Thymus (tissue), 11 donors: ENCODE measurements around the gene ZDHHC14. TPM values are rescaled to one million over a fixed set of nuclear protein-coding genes. Genes with fewer than 3 reads are reported as not detected.
A peak's percentile ranks its signal among the peaks of the same experiment; 100 is the strongest.

Experiments used
- DNase-seq, 9 donors: peaks; one replicate each; pipeline ENCODE4 v3.0.0-alpha.2; 2013; ENCODE audit warnings: low spot score in 9 of 9, low read depth in 6 of 9, missing footprints in 1 of 9
- H3K27ac ChIP-seq, 2 donors: one replicate each; pipeline ENCODE4 v1.5.1; 2013; ENCODE audit warnings: control low read depth in 1 of 2, low read depth in 1 of 2, low read length in 1 of 2, mild to moderate bottlenecking in 1 of 2, moderate library complexity in 1 of 2
- H3K27me3 ChIP-seq, 2 donors: one replicate each; pipeline ENCODE4 v1.5.1; 2013; ENCODE audit warnings: low read length in 1 of 2; ENCODE audit not compliant: control insufficient read depth in 2 of 2, insufficient read depth in 1 of 2
- H3K36me3 ChIP-seq, 2 donors: one replicate each; pipeline ENCODE4 v1.5.1; 2013; ENCODE audit warnings: low read length in 1 of 2, mild to moderate bottlenecking in 1 of 2, moderate library complexity in 1 of 2; ENCODE audit not compliant: control insufficient read depth in 2 of 2, insufficient read depth in 2 of 2
- H3K4me1 ChIP-seq, 2 donors: one replicate each; pipeline ENCODE4 v1.5.1; 2013; ENCODE audit warnings: low read length in 2 of 2; ENCODE audit not compliant: control insufficient read depth in 2 of 2, insufficient read depth in 2 of 2
- H3K4me3 ChIP-seq, 2 donors: one replicate each; pipeline ENCODE4 v1.5.1; 2013; ENCODE audit warnings: low read length in 2 of 2, control low read depth in 1 of 2, mild to moderate bottlenecking in 1 of 2
- H3K9me3 ChIP-seq, 2 donors: one replicate each; pipeline ENCODE4 v1.5.1; 2013; ENCODE audit warnings: low read length in 1 of 2, mild to moderate bottlenecking in 1 of 2; ENCODE audit not compliant: control insufficient read depth in 2 of 2, insufficient read depth in 1 of 2
- WGBS: extraction: QIAGEN DNeasy Blood & Tissue Kit; methylation state at CpG from one replicate; pipeline ENCODE4 v1.1.7; 2013; 5-methylcytosine and 5-hydroxymethylcytosine counted together
- polyA plus RNA-seq: library from polyadenylated mRNA; stranded (reverse); fragments of 200-250 nt; gene quantifications from one replicate; pipeline ENCODE4 v1.2.3, GENCODE V29; 2013
- total RNA-seq: library from RNA; stranded (reverse); fragments of 120-200 nt; gene quantifications from one replicate; pipeline ENCODE4 v1.2.4, GENCODE V29; 2013
- donor health status: healthy.

ZDHHC14 gene
- total and polyA plus RNA-seq, 2 donors, result 3.4 to 7.5 TPM

DNA sequence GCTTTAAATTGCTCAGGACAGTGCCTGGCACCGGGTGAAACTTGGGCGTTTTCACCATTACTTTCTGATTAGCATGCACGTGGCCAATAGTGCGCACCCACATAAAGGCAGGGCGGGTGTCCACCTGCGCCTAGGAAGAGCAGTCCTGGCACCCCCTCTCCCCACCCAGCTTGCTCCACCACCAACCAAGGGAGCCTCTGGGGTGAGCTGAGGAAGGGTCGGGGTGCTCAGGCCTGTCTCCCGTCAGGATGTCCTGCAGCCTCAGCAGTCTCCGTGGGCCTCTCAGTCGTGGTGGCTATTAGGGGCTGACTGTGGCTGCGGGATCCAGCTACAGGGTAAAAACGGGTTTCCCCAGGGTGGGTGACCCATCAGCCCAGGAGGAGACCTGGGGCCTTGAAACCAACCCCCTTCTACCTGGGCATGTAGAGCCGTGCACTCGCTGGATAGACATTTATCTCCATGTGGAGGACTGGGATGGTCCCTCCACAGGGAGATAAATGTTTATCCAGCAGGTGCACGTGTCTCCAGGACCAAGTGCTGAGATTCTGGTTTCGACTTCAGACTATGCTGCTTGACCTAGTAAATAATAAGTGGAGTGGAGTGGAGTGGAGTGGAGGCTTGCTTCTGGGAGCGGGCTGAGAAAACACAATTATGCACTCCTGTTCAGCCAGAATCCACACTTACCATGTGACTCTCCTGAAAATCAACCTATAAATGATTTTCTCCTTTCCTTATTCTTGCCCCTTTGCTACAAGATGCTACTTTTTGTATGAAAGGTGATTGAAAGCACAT is 91.1 kb downstream of the ZDHHC14 start:
- 96% methylated on average over 17 of the region's 17 CpGs for WGBS
- no peaks in the 10 kb centered on the region for H3K9me3 ChIP-seq
- no peak for DNase-seq
- H3K36me3 ChIP-seq, result no peaks in the 10 kb centered on the region
- H3K27ac ChIP-seq, result no peak overlapping the region
- H3K4me1 ChIP-seq, result no peaks in the 10 kb centered on the region
- H3K27me3 ChIP-seq, result no peaks in the 10 kb centered on the region
- no peak overlapping the region for H3K4me3 ChIP-seq

- Histone ChIP-seq H3K27me3 (no peaks in the 10 kb centered on the region), H3K27ac (no peak overlapping the region), H3K4me3 (no peak overlapping the region), H3K9me3 (no peaks in the 10 kb centered on the region), H3K4me1 (no peaks in the 10 kb centered on the region), H3K36me3 (no peaks in the 10 kb centered on the region)
- no peak for DNase-seq
- 94% methylated on average over 3 of the region's 3 CpGs for WGBS
These were observed 95.8 kb downstream of the ZDHHC14 start for GRCh38 chr6:157476797-157477196.

- H3K9me3 ChIP-seq, result no peaks in the 10 kb centered on the region
- H3K4me1 ChIP-seq, result no peaks in the 10 kb centered on the region
- H3K27me3 ChIP-seq, result no peaks in the 10 kb centered on the region
- H3K36me3 ChIP-seq, result no peaks in the 10 kb centered on the region
- H3K27ac ChIP-seq, result no peak overlapping the region
- WGBS, result 98% methylated on average over 2 of the region's 2 CpGs
- no peak overlapping the region for H3K4me3 ChIP-seq
- DNase-seq, result no peak
These were observed 97.9 kb downstream of the ZDHHC14 start for GRCh38 chr6:157478926-157479325.

DNA sequence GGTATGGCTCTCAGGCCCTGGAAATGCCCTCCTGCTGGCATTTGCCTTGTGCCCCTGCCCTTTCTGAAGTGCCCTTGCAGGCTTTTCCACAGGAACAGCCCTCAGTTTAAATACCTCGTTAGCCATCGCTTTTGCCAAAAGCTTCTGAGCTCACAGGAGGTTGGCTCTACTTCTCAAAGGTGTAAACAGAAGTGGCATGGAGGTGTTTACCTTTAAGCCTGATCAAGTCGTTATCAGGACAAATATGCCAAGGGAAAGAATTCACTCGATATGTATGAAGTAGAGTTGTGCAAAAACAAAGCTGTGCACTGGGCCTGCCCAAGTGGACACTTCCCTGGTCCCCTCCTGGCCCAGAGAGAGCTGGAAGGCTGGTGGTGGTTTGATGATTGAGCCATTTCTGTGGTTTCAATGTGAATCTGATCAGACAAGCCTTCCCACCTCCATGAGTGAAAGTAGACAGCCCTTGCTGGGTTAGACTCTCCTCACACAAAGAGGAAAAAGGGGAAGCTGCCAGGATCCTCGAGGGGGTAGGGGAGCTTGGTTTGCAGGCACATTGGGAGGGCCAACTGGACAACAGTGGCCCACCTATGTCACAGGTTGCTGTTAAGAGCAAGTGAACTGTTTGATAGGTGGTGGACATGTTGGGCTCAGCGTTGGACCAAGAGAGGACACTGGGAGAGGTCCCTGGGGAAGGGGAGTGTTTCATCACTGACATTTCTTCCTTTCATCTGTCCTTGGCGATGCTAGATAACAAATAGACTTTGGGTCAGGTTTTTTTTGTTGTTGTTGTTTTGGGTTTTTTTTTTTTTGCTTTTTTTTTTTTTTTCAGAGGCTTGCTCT is 98.7 kb downstream of the ZDHHC14 start:
- no peaks in the 10 kb centered on the region for H3K9me3 ChIP-seq
- no peak for DNase-seq
- no peak overlapping the region for H3K4me3 ChIP-seq
- H3K27me3 ChIP-seq, result no peaks in the 10 kb centered on the region
- no peak overlapping the region for H3K27ac ChIP-seq
- no peaks in the 10 kb centered on the region for H3K36me3 ChIP-seq
- H3K4me1 ChIP-seq, result no peaks in the 10 kb centered on the region
- WGBS, result 86% methylated on average over 7 of the region's 7 CpGs

- peaks cover 0 to under 1% of the 10 kb centered on the region in 2 donors for H3K4me1 ChIP-seq
- H3K36me3 ChIP-seq, result no peaks in the 10 kb centered on the region
- no peaks in the 10 kb centered on the region for H3K9me3 ChIP-seq
- no peak for DNase-seq
- H3K27me3 ChIP-seq, result no peaks in the 10 kb centered on the region
- H3K4me3 ChIP-seq, result no peak overlapping the region
- 85% methylated on average over 9 of the region's 9 CpGs for WGBS
- H3K27ac ChIP-seq, result no peak overlapping the region
These were observed 100.3 kb downstream of the ZDHHC14 start for GRCh38 chr6:157481189-157481864.

DNA sequence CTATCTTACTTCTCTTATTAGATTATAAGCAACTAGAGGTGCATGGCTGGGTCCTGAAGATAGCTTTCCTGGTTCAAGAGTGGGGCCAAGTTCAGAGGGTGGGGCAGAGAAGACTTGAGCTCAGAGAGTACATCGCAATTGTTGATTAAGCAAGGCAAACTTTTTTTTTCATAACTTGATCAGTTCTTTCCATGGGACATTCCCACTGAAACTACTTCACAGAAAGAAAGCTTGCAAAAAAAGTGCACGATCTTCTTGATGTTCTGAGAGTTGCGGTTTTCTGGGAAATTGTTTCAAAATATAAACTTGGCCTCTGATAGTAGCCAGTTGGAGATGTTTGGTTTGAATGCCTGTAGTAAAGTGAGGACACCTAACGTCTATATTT is 100.9 kb downstream of the ZDHHC14 start:
- H3K4me3 ChIP-seq, result no peak overlapping the region
- 95% methylated on average over 4 of the region's 4 CpGs for WGBS
- no peak for DNase-seq

DNA sequence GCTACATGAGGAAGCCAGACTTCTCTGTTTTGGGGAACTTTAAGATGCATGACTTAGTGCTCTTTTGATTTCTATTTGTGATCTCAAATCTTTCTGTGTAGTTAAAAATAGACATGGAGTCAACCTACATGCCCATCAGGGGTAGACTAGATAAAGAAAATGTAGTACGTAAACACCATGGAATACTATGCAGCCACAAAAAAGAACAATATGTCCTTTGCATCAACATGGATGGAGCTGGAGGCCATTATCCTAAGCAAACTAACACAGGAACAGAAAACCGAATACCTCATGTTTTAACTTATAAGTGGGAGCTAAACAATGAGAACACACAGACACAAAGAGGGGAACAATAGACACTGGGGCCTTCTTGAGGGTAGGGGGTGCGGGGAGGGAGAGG is 102.8 kb downstream of the ZDHHC14 start:
- H3K27me3 ChIP-seq, result no peaks in the 10 kb centered on the region
- H3K27ac ChIP-seq, result no peak overlapping the region
- no peak overlapping the region for H3K4me3 ChIP-seq
- no peaks in the 10 kb centered on the region for H3K9me3 ChIP-seq
- WGBS, result 96% methylated on average over 3 of the region's 3 CpGs
- DNase-seq, result no peak
- peaks cover 0 to 14% of the 10 kb centered on the region in 2 donors for H3K4me1 ChIP-seq
- H3K36me3 ChIP-seq, result no peaks in the 10 kb centered on the region

More for the DNA sequence above, 100.9 kb downstream of the ZDHHC14 start:
- no peaks in the 10 kb centered on the region for H3K9me3 ChIP-seq
- H3K27ac ChIP-seq, result no peak overlapping the region
- no peaks in the 10 kb centered on the region for H3K27me3 ChIP-seq
- no peaks in the 10 kb centered on the region for H3K36me3 ChIP-seq
- peaks cover 0 to 6% of the 10 kb centered on the region in 2 donors for H3K4me1 ChIP-seq

DNA sequence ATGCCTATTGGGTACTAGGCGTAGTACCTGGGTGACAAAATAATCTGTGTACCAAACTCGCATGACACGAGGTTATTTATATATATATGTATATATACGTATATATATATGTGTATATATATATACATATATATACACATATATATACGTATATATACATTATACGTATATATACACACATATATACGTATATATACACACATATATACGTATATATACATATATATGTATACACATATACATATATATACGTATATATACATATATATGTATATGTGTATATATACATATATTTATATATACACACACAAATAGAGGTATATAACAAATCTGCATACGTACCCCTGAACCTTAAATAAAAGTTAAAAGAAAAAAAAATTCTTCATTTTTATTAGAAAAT is 103.2 kb downstream of the ZDHHC14 start:
- Histone ChIP-seq H3K4me1 (peaks cover 0 to 14% of the 10 kb centered on the region in 2 donors), H3K27me3 (no peaks in the 10 kb centered on the region), H3K4me3 (no peak overlapping the region), H3K27ac (no peak overlapping the region), H3K36me3 (no peaks in the 10 kb centered on the region), H3K9me3 (no peaks in the 10 kb centered on the region)
- DNase-seq, result no peak
- WGBS, result 93% methylated on average over 10 of the region's 10 CpGs

DNA sequence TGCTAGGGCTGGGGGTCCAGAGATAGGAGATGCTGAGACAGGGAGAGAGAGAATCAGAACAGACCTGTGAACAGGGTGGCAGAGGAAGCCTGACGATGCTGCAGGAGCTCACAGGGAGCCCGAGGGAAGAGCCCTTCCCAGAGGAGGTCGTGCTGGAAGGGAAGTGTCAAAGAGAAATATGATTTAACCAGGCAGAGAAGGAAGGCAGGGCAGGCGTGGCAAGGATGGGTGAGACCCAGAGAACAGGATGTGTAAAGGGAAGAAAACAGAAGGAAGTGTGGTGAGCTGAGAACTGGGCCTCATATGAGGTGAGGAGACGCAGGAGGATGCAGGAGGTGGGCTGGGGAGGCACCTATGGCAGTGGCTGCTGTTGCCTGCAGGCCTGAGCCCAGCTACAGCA is 105.6 kb downstream of the ZDHHC14 start:
- peak in 4 of 9 donors; percentile 19 to 59 (median 31) for DNase-seq
- 12% methylated on average over 5 of the region's 5 CpGs for WGBS
- Histone ChIP-seq H3K4me1 (peaks cover 0 to 20% of the 10 kb centered on the region in 2 donors), H3K4me3 (no peak overlapping the region), H3K9me3 (no peaks in the 10 kb centered on the region), H3K27ac (no peak overlapping the region), H3K27me3 (no peaks in the 10 kb centered on the region), H3K36me3 (no peaks in the 10 kb centered on the region)
